HepG2 (cell line): Measurements from ENCODE around the gene ENTPD2. TPM values are rescaled to one million over a fixed set of nuclear protein-coding genes. Genes with fewer than 3 reads are reported as not detected.

Experiments used
- ETV6 ChIP-seq: sonication (generic); formaldehyde crosslinking; conservative IDR thresholded peaks from 2 replicates; pipeline ENCODE4 v1.4.0; 2020; ENCODE audit warnings: missing genetic modification reagents
- MZF1 ChIP-seq: sonication (generic); formaldehyde crosslinking; IDR thresholded peaks from 2 replicates; pipeline ENCODE4 v1.8.1; 2023; ENCODE audit warnings: mild to moderate bottlenecking, missing genetic modification reagents, borderline replicate concordance
- NCOA1 ChIP-seq: sonication (generic); formaldehyde crosslinking; IDR thresholded peaks from 2 replicates; pipeline ENCODE4 v1.9.0; 2021; ENCODE audit warnings: missing genetic modification reagents
- PCBP1 ChIP-seq: fragments of 200-400 bp; formaldehyde crosslinking; IDR thresholded peaks from 2 replicates; pipeline ENCODE4 v1.6.1; 2017; ENCODE audit warnings: mild to moderate bottlenecking, low read depth, low read length, borderline replicate concordance
- RAD21 ChIP-seq: fragments of 450-650 bp; formaldehyde crosslinking; IDR thresholded peaks from 2 replicates; pipeline ENCODE4 v1.5.0; 2020; ENCODE audit warnings: mild to moderate bottlenecking
- TARDBP ChIP-seq: sonication (generic); formaldehyde crosslinking; IDR thresholded peaks from 2 replicates; pipeline ENCODE4 v1.8.0; 2022; ENCODE audit warnings: mild to moderate bottlenecking, missing genetic modification reagents
- ZNF138 ChIP-seq: sonication (generic); formaldehyde crosslinking; IDR thresholded peaks from 2 replicates; pipeline ENCODE4 v1.5.0; 2020; ENCODE audit warnings: mild to moderate bottlenecking, low read depth, missing genetic modification reagents
- ZNF431 ChIP-seq: sonication (generic); formaldehyde crosslinking; IDR thresholded peaks from 2 replicates; pipeline ENCODE4 v1.9.0; 2022; ENCODE audit warnings: missing genetic modification reagents, low read depth, mild to moderate bottlenecking, borderline replicate concordance
- ZNF432 ChIP-seq: sonication (generic); formaldehyde crosslinking; IDR thresholded peaks from 2 replicates; pipeline ENCODE4 v1.5.0; 2020; ENCODE audit warnings: missing genetic modification reagents, mild to moderate bottlenecking, borderline replicate concordance
- ZNF777 ChIP-seq: sonication (generic); formaldehyde crosslinking; IDR thresholded peaks from 2 replicates; pipeline ENCODE4 v1.4.0; 2020; ENCODE audit warnings: missing genetic modification reagents
- ZNF816 ChIP-seq: sonication (generic); formaldehyde crosslinking; IDR thresholded peaks from 2 replicates; pipeline ENCODE4 v1.8.0; 2022; ENCODE audit warnings: missing genetic modification reagents, mild to moderate bottlenecking, borderline replicate concordance
- polyA plus RNA-seq, 8 experiments: library from polyadenylated mRNA; depleted of rRNA in 3 of 8; stranded (reverse) in 7 of 8; unstranded in 1 of 8; fragments of >200 nt; fragmentation: Illumina TruSeq in 4 of 8; extraction: Trizol in 4 of 8; gene quantifications; 2 replicates each; pipeline versions ENCODE4 v1.2.1 to v1.2.3, GENCODE V29; 2011 to 2016; ENCODE audit warnings: low read depth in 4 of 8, missing spikeins in 1 of 8, mixed read lengths in 1 of 8; ENCODE audit not compliant: insufficient read depth in 1 of 8
- total RNA-seq, 5 experiments: library from RNA; depleted of rRNA; stranded (reverse); fragments of >200 nt; fragmentation: Illumina TruSeq; extraction: Trizol; gene quantifications; 2 replicates each; pipeline ENCODE4 v1.2.3, GENCODE V29; 2016; ENCODE audit warnings: low read depth in 1 of 5
- TF ChIP-seq, protein P1 (sequence below): sonication (generic); formaldehyde crosslinking; conservative IDR thresholded peaks from 2 replicates; pipeline ENCODE4 v1.8.0; 2022; ENCODE audit warnings: missing genetic modification reagents
- TF ChIP-seq, protein P2 (sequence below): sonication (generic); formaldehyde crosslinking; IDR thresholded peaks from 2 replicates; pipeline ENCODE4 v1.5.0; 2020; ENCODE audit warnings: missing genetic modification reagents
- TF ChIP-seq, protein P3 (sequence below): sonication (generic); formaldehyde crosslinking; IDR thresholded peaks from 2 replicates; pipeline ENCODE4 v1.4.0; 2020; ENCODE audit warnings: missing genetic modification reagents
- TF ChIP-seq, protein P4 (sequence below): sonication (generic); formaldehyde crosslinking; IDR thresholded peaks from 2 replicates; pipeline ENCODE4 v1.9.0; 2021; ENCODE audit warnings: missing genetic modification reagents, borderline replicate concordance
- TF ChIP-seq, protein P5 (sequence below): sonication (generic); formaldehyde crosslinking; IDR thresholded peaks from 2 replicates; pipeline ENCODE4 v1.4.0; 2020; ENCODE audit warnings: missing genetic modification reagents

Gene ENTPD2
- total and polyA plus RNA-seq, 2 of the 13 experiments (the other 11 are each of a cell fraction or from before 2014, with no cell fraction given) = 0.95 to 3.2 TPM

DNA sequence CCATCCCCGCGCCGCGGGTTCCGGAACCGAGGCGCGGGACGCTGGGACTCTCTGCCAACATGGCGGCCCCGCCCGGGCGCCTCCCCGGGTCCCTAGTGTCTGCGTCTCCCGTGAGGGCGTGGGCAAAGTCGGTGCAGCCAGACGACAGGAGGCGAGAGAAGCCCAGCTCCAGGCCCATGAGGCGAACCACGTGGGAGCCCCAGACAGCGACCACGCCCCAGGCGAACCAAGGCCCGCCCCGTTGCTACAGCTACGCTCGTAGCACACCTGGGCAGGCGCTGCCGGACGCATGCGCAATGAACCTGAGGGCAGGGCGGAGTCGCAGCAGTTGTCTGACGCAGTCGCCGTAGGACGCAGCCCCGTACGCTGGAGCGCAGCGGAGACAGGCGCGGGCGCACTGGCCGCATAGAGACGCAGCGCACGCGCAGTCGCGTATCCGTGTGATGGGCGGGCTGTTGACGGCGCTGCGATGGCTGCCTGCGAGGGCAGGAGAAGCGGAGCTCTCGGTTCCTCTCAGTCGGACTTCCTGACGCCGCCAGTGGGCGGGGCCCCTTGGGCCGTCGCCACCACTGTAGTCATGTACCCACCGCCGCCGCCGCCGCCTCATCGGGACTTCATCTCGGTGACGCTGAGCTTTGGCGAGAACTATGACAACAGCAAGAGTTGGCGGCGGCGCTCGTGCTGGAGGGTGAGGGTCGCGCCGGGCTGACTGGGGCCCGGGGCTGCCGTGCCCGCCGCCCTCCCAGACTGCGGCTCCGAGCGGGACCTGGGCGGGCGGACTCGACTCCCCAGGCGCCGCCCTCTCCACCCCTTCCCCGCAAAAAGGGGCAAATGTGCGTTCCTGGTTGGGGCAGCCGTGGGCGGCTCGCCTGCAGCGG lies 32.9 kb upstream of the ENTPD2 start, which contains the start of gene MAN1B1 (continued):
- TF ChIP-seq, protein P1, sequence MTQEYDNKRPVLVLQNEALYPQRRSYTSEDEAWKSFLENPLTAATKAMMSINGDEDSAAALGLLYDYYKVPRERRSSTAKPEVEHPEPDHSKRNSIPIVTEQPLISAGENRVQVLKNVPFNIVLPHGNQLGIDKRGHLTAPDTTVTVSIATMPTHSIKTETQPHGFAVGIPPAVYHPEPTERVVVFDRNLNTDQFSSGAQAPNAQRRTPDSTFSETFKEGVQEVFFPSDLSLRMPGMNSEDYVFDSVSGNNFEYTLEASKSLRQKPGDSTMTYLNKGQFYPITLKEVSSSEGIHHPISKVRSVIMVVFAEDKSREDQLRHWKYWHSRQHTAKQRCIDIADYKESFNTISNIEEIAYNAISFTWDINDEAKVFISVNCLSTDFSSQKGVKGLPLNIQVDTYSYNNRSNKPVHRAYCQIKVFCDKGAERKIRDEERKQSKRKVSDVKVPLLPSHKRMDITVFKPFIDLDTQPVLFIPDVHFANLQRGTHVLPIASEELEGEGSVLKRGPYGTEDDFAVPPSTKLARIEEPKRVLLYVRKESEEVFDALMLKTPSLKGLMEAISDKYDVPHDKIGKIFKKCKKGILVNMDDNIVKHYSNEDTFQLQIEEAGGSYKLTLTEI (CRISPR knock-in tag) = no peak
- TF ChIP-seq RAD21 (peak; percentile 53; the same call in 1 of the 2 replicates), ZNF432 (no peak), PCBP1 (0 out of 2 replicates have a peak, but pooled peaks have one; percentile 5), TARDBP (0 out of 2 replicates have a peak, but pooled peaks have one; percentile 37), NCOA1 (CRISPR knock-in tag) (no peak), MZF1 (CRISPR knock-in tag) (no peak), ZNF777 (no peak; the same call in 1 of the 2 replicates), ZNF431 (CRISPR knock-in tag) (0 out of 2 replicates have a peak, but pooled peaks have one; percentile 9), ZNF816 (no peak), ZNF138 (CRISPR knock-in tag) (no peak; the same call in 1 of the 2 replicates), ETV6 (CRISPR knock-in tag) (no peak; the same call in 1 of the 2 replicates)
- TF ChIP-seq, protein P2, sequence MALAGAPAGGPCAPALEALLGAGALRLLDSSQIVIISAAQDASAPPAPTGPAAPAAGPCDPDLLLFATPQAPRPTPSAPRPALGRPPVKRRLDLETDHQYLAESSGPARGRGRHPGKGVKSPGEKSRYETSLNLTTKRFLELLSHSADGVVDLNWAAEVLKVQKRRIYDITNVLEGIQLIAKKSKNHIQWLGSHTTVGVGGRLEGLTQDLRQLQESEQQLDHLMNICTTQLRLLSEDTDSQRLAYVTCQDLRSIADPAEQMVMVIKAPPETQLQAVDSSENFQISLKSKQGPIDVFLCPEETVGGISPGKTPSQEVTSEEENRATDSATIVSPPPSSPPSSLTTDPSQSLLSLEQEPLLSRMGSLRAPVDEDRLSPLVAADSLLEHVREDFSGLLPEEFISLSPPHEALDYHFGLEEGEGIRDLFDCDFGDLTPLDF (CRISPR knock-in tag) = peak; percentile 86
- TF ChIP-seq, protein P3, sequence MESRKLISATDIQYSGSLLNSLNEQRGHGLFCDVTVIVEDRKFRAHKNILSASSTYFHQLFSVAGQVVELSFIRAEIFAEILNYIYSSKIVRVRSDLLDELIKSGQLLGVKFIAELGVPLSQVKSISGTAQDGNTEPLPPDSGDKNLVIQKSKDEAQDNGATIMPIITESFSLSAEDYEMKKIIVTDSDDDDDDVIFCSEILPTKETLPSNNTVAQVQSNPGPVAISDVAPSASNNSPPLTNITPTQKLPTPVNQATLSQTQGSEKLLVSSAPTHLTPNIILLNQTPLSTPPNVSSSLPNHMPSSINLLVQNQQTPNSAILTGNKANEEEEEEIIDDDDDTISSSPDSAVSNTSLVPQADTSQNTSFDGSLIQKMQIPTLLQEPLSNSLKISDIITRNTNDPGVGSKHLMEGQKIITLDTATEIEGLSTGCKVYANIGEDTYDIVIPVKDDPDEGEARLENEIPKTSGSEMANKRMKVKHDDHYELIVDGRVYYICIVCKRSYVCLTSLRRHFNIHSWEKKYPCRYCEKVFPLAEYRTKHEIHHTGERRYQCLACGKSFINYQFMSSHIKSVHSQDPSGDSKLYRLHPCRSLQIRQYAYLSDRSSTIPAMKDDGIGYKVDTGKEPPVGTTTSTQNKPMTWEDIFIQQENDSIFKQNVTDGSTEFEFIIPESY = no peak
- TF ChIP-seq, protein P4, sequence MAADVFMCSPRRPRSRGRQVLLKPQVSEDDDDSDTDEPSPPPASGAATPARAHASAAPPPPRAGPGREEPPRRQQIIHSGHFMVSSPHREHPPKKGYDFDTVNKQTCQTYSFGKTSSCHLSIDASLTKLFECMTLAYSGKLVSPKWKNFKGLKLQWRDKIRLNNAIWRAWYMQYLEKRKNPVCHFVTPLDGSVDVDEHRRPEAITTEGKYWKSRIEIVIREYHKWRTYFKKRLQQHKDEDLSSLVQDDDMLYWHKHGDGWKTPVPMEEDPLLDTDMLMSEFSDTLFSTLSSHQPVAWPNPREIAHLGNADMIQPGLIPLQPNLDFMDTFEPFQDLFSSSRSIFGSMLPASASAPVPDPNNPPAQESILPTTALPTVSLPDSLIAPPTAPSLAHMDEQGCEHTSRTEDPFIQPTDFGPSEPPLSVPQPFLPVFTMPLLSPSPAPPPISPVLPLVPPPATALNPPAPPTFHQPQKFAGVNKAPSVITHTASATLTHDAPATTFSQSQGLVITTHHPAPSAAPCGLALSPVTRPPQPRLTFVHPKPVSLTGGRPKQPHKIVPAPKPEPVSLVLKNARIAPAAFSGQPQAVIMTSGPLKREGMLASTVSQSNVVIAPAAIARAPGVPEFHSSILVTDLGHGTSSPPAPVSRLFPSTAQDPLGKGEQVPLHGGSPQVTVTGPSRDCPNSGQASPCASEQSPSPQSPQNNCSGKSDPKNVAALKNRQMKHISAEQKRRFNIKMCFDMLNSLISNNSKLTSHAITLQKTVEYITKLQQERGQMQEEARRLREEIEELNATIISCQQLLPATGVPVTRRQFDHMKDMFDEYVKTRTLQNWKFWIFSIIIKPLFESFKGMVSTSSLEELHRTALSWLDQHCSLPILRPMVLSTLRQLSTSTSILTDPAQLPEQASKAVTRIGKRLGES (CRISPR knock-in tag) = no peak
- TF ChIP-seq, protein P5, sequence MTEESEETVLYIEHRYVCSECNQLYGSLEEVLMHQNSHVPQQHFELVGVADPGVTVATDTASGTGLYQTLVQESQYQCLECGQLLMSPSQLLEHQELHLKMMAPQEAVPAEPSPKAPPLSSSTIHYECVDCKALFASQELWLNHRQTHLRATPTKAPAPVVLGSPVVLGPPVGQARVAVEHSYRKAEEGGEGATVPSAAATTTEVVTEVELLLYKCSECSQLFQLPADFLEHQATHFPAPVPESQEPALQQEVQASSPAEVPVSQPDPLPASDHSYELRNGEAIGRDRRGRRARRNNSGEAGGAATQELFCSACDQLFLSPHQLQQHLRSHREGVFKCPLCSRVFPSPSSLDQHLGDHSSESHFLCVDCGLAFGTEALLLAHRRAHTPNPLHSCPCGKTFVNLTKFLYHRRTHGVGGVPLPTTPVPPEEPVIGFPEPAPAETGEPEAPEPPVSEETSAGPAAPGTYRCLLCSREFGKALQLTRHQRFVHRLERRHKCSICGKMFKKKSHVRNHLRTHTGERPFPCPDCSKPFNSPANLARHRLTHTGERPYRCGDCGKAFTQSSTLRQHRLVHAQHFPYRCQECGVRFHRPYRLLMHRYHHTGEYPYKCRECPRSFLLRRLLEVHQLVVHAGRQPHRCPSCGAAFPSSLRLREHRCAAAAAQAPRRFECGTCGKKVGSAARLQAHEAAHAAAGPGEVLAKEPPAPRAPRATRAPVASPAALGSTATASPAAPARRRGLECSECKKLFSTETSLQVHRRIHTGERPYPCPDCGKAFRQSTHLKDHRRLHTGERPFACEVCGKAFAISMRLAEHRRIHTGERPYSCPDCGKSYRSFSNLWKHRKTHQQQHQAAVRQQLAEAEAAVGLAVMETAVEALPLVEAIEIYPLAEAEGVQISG (CRISPR knock-in tag) = peak; percentile 60; the same call in 1 of the 2 replicates
